Adrenal gland (tissue), 12 donors: ENCODE data around the gene CLEC16A. TPM values are rescaled to one million over a fixed set of nuclear protein-coding genes. Genes with fewer than 3 reads are reported as not detected.

Experiments
- DNase-seq, 7 donors: peaks; one replicate each; pipeline ENCODE4 v3.0.0-alpha.2; 2019 to 2020
- H3K27ac ChIP-seq, 5 donors: fragments of 200-600 bp; sonication (generic) in 4 of 5; 1 replicate in 3 of 5; 2 replicates in 2 of 5; pipeline versions ENCODE4 v1.5.1 to v1.8.0; 2016 to 2020; ENCODE audit warnings: mild to moderate bottlenecking in 1 of 5
- H3K27me3 ChIP-seq: fragments of 200-600 bp; 2 replicates; pipeline ENCODE4 v1.8.0; 2021
- H3K36me3 ChIP-seq, 2 donors: fragments of 200-600 bp; replicated peaks in 1 of 2; 1 replicate in 1 of 2; 2 replicates in 1 of 2; pipeline versions ENCODE4 v1.5.1 to v1.8.0; 2018 to 2022
- H3K4me1 ChIP-seq, 2 donors: fragments of 200-600 bp; replicated peaks in 1 of 2; 1 replicate in 1 of 2; 2 replicates in 1 of 2; pipeline versions ENCODE4 v1.5.1 to v1.8.0; 2018 to 2021
- H3K4me3 ChIP-seq, 4 donors: fragments of 200-600 bp; sonication (generic) in 3 of 4; one replicate each; pipeline ENCODE4 v1.5.1; 2016 to 2018
- H3K9me3 ChIP-seq, 3 donors: fragments of 200-600 bp; sonication (generic) in 1 of 3; replicated peaks in 1 of 3; 1 replicate in 2 of 3; 2 replicates in 1 of 3; pipeline versions ENCODE4 v1.5.1 to v1.8.0; 2016 to 2021
- CTCF ChIP-seq, 6 experiments: fragments of 450-650 bp in 4 of 6; fragments of 200-600 bp in 2 of 6; sonication (generic) in 1 of 6; IDR thresholded peaks; 1 replicate in 5 of 6; 2 replicates in 1 of 6; pipeline versions ENCODE4 v1.5.1 to v1.8.0; 2016 to 2021; ENCODE audit warnings: antibody characterized with exemption in 6 of 6, mild to moderate bottlenecking in 2 of 6, moderate library complexity in 1 of 6
- POLR2A ChIP-seq, 2 donors: fragments of 450-650 bp; IDR thresholded peaks; one replicate each; pipeline ENCODE4 v1.6.1; 2017; ENCODE audit warnings: antibody characterized with exemption in 2 of 2, mild to moderate bottlenecking in 2 of 2, moderate library complexity in 1 of 2
- WGBS, 4 donors: extraction: QIAGEN DNeasy Blood & Tissue Kit in 2 of 4; methylation state at CpG; one replicate each; pipeline versions ENCODE4 v1.1.5 to v1.1.7; 2013 to 2017; 5-methylcytosine and 5-hydroxymethylcytosine counted together
- intact Hi-C, 2 donors: fragments of 100-400 bp; cut with DNase I; formaldehyde crosslinking; loops; one replicate each; pipeline versions ENCODE4 v1.14.1 to v1.15.0; 2022 to 2023
- polyA plus RNA-seq, 3 donors: library from polyadenylated mRNA; stranded (reverse); fragments of 200-250 nt in 2 of 3; fragments of 350-450 nt in 1 of 3; fragmentation: Illumina TruSeq in 1 of 3; extraction: RNeasy Lipid Tissue Mini Kit (QIAGEN cat#74804) in 1 of 3; gene quantifications; one replicate each; pipeline ENCODE4 v1.2.3, GENCODE V29; 2013 to 2014
- total RNA-seq, 9 donors: library from RNA; depleted of rRNA in 4 of 9; stranded (reverse); fragments of >200 nt in 4 of 9; fragments of 120-200 nt in 1 of 9; fragmentation: NEBNext Ultra II Directional in 1 of 9; extraction: Animal tissue kit (Norgen Biotek cat#: 25700) in 1 of 9; gene quantifications; one replicate each; pipeline versions ENCODE4 v1.1.0 to v1.2.4, GENCODE V29; 2013 to 2023
- donor health status: healthy with polysubstance abuse.
- donor health status: Bipolar disorder and iron deficiency.
- donor health status: DM: yes; HTN: yes; CAD: no.
- donor health status: DM: no; HTN: no; CAD: no.
- donor health status: DM: no; HTN: no; CAD: no.
- donor health status: DM: yes; HTN: yes; CAD: no.

CLEC16A gene
- total and polyA plus RNA-seq, 12 donors: 14.0 to 37.2 (median 27.6) TPM

DNA sequence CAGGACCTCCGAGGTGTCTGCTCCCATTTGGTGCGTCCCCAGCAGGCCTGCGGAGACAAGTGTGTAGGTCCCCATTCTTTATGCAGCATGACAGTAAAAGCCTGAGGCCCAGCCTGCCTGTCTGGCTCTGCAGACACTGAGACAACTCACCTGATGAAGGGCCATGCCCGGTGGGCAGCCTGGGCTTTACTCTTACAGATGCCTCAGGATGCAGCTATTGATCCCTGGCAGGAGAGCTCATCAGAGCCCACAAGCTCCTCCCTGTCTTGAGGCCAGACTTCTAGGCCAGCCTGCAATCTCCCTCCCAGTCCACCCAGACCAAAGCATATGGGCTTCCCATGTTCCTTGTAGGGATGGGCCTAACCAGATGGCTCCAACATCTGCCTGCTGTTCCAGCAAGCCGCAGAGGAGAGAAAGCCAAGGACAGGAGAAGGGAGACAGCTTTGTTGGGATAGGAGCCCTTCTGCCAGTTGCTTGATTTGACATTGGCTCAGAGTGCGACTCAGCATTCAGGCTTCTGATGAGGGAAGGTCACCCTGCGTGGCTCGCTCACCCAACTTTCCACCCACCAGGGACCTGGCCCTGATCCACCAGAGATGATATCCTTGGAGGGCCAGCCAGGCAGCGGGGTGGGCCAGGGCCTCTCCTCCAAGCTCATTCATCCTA is 224.2 kb downstream of the CLEC16A start:
- Histone ChIP-seq H3K4me1 (peaks cover 0 to 4% of the 10 kb centered on the region in 2 donors), H3K9me3 (no peaks in the 10 kb centered on the region), H3K27me3 (no peaks in the 10 kb centered on the region), H3K4me3 (no peak overlapping the region), H3K36me3 (peaks cover 0 to 6% of the 10 kb centered on the region in 2 donors), H3K27ac (no peak overlapping the region)
- DNase-seq: peak in 4 of 7 donors; percentile 25 to 51 (median 40)
- TF ChIP-seq CTCF (IDR thresholded peaks at IDR 0.05): no peak
- no peak for TF ChIP-seq POLR2A (IDR thresholded peaks at IDR 0.05)
- 47 to 86% (median 73%) methylated on average over 4 to 9 of the region's 9 CpGs for WGBS, 4 donors
- intact Hi-C loops: loop anchor here (10.0 kb wide), 2 partner anchors 56 to 76 kb away; no protein-coding TSS in a partner anchor

DNA sequence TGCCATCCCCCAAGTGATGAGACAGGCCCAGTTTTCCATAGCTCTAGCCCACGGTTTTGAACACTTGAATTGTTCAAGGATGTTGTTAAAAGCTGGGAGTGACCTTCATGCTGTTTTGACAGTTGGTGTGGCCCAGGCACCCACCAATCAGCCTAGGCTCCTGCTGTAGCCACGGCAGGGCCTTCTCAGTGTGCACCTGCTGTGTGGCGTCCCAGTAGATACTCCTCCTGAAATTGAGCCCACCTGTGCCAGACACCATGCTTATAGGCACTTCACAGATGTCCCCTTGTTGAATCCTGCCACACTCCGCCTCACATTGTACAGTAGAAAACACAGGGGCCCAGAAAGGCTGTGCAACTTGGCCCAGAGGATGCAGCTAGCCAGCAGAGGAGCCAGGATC is 225.3 kb downstream of the CLEC16A start:
- TF ChIP-seq CTCF (IDR thresholded peaks at IDR 0.05) (no peak), POLR2A (IDR thresholded peaks at IDR 0.05) (no peak)
- Histone ChIP-seq H3K4me3 (no peak overlapping the region), H3K36me3 (peaks cover 0 to 6% of the 10 kb centered on the region in 2 donors), H3K27ac (no peak overlapping the region), H3K4me1 (peaks cover 0 to 4% of the 10 kb centered on the region in 2 donors), H3K27me3 (no peaks in the 10 kb centered on the region), H3K9me3 (no peaks in the 10 kb centered on the region)
- intact Hi-C loops: loop anchor here (10.0 kb wide), 2 partner anchors 55 to 75 kb away; no protein-coding TSS in a partner anchor
- 80 to 92% (median 89%) methylated on average over 4 of the region's 4 CpGs for WGBS, 4 donors
- DNase-seq: no peak

- no peak for TF ChIP-seq CTCF (IDR thresholded peaks at IDR 0.05)
- no peak for TF ChIP-seq POLR2A (IDR thresholded peaks at IDR 0.05)
- intact Hi-C loops: no loop called here
- Histone ChIP-seq H3K27me3 (no peaks in the 10 kb centered on the region), H3K4me3 (no peak overlapping the region), H3K4me1 (peaks cover 0 to 4% of the 10 kb centered on the region in 2 donors), H3K27ac (no peak overlapping the region), H3K36me3 (peaks cover 0 to 6% of the 10 kb centered on the region in 2 donors), H3K9me3 (no peaks in the 10 kb centered on the region)
- DNase-seq: no peak
- WGBS, 4 donors: 92 to 99% (median 93%) methylated on average over 6 to 7 of the region's 7 CpGs
These were observed 225.8 kb downstream of the CLEC16A start for GRCh38 chr16:11170201-11170600.

DNA sequence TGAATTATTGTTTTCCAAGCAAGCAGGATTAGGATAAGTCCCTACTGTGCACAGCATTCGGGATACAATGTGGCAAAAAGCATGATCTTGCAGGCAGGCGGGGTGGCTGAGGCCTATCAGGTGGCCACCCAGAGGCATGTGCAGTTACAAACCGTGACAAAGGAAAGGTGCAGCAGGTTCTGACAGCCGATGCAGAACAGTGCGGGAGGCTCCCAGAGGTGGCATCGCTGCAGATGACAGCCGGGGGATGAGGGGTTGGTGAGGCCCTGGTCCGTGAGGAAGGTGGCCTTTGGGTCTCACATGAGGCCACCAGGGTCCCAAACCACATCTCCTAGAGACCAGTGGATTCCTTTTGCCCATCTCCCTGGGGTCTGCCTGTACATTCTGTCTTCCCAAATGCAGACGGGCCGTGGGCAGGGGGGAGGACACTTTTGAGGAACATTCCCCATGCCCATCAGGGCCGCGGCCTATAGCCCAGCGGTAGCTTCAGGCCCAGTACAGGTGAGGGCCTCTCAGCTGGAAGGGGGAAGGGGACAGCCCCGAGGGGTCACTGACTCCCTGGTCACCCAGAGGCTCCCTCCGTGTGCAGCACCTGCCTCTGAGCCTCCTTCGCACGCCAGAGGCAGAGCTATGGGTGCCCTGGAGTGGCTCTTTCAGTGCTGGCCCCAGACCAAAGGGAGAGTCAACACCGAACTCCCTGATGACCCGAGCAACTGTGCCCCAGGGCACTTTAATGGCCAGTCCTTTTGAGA is 226.5 kb downstream of the CLEC16A start:
- TF ChIP-seq POLR2A (IDR thresholded peaks at IDR 0.05): no peak
- TF ChIP-seq CTCF (IDR thresholded peaks at IDR 0.05): no peak
- no peaks in the 10 kb centered on the region for H3K9me3 ChIP-seq
- no peaks in the 10 kb centered on the region for H3K27me3 ChIP-seq
- H3K36me3 ChIP-seq: peaks cover 0 to 6% of the 10 kb centered on the region in 2 donors
- intact Hi-C loops: no loop called here
- DNase-seq: no peak
- peaks cover 0 to 4% of the 10 kb centered on the region in 2 donors for H3K4me1 ChIP-seq
- no peak overlapping the region for H3K4me3 ChIP-seq
- WGBS, 4 donors: 92 to 96% (median 93%) methylated on average over 6 to 19 of the region's 19 CpGs
- H3K27ac ChIP-seq: no peak overlapping the region
